Sigmoid colon (tissue), 7 donors: ENCODE data around the gene TOP3A. TPM values are rescaled to one million over a fixed set of nuclear protein-coding genes. Genes with fewer than 3 reads are reported as not detected.
A peak's percentile ranks its signal among the peaks of the same experiment; 100 is the strongest.

Source experiments
- DNase-seq: peaks from one replicate; pipeline ENCODE4 v3.0.0-alpha.2; 2019
- H3K27ac ChIP-seq, 4 donors: fragments of 200-600 bp; sonication (generic); one replicate each; pipeline ENCODE4 v1.5.1; 2016 to 2019; ENCODE audit warnings: mild to moderate bottlenecking in 1 of 4
- H3K27me3 ChIP-seq, 3 donors: fragments of 200-600 bp; sonication (generic); one replicate each; pipeline ENCODE4 v1.5.1; 2019; ENCODE audit warnings: mild to moderate bottlenecking in 1 of 3
- H3K36me3 ChIP-seq, 4 donors: fragments of 200-600 bp; sonication (generic); one replicate each; pipeline ENCODE4 v1.5.1; 2016 to 2019
- H3K4me1 ChIP-seq, 4 donors: fragments of 200-600 bp; sonication (generic); one replicate each; pipeline ENCODE4 v1.5.1; 2017 to 2019
- H3K4me3 ChIP-seq, 4 donors: fragments of 200-600 bp; sonication (generic); one replicate each; pipeline ENCODE4 v1.5.1; 2017 to 2019; ENCODE audit warnings: mild to moderate bottlenecking in 2 of 4, moderate library complexity in 1 of 4
- H3K9me3 ChIP-seq, 4 donors: fragments of 200-600 bp in 3 of 4; sonication (generic) in 3 of 4; one replicate each; pipeline versions ENCODE4 v1.5.1 to v1.6.1; 2013 to 2019
- EP300 ChIP-seq, 4 donors: sonication (generic); formaldehyde crosslinking; IDR thresholded peaks; one replicate each; pipeline ENCODE4 v1.6.1; 2017; ENCODE audit warnings: antibody characterized with exemption in 4 of 4
- POLR2A ChIP-seq, 2 donors: fragments of 450-650 bp; IDR thresholded peaks; one replicate each; pipeline ENCODE4 v1.6.1; 2016; ENCODE audit warnings: antibody characterized with exemption in 2 of 2, mild to moderate bottlenecking in 2 of 2, moderate library complexity in 2 of 2
- POLR2AphosphoS5 ChIP-seq, 4 donors: sonication (generic); formaldehyde crosslinking; IDR thresholded peaks; one replicate each; pipeline ENCODE4 v1.6.1; 2017; ENCODE audit warnings: antibody characterized with exemption in 4 of 4
- WGBS, 2 donors: extraction: QIAGEN DNeasy Blood & Tissue Kit; methylation state at CpG; one replicate each; pipeline ENCODE4 v1.1.7; 2013; 5-methylcytosine and 5-hydroxymethylcytosine counted together
- intact Hi-C: fragments of 100-400 bp; cut with DNase I; formaldehyde crosslinking; loops from one replicate; pipeline ENCODE4 v1.15.1; 2023
- polyA plus RNA-seq, 3 donors: library from polyadenylated mRNA; stranded (reverse); fragments of 200-250 nt; gene quantifications; one replicate each; pipeline ENCODE4 v1.2.3, GENCODE V29; 2013
- total RNA-seq, 4 donors: library from RNA; depleted of rRNA; stranded (reverse); fragments of >200 nt; gene quantifications; one replicate each; pipeline ENCODE4 v1.1.0, GENCODE V29; 2016
- TF ChIP-seq, protein P1 (sequence below), 4 experiments: fragments of 450-650 bp in 3 of 4; fragments of 200-600 bp in 1 of 4; IDR thresholded peaks; one replicate each; pipeline ENCODE4 v1.5.1; 2016 to 2019; ENCODE audit warnings: antibody characterized with exemption in 4 of 4, mild to moderate bottlenecking in 3 of 4, moderate library complexity in 2 of 4
- donor health status: healthy with polysubstance abuse.
- donor health status: Bipolar disorder and iron deficiency.
- donor health status: healthy.

TOP3A gene
- total and polyA plus RNA-seq, 7 donors, result 5.4 to 42.4 (median 22.1) TPM

DNA sequence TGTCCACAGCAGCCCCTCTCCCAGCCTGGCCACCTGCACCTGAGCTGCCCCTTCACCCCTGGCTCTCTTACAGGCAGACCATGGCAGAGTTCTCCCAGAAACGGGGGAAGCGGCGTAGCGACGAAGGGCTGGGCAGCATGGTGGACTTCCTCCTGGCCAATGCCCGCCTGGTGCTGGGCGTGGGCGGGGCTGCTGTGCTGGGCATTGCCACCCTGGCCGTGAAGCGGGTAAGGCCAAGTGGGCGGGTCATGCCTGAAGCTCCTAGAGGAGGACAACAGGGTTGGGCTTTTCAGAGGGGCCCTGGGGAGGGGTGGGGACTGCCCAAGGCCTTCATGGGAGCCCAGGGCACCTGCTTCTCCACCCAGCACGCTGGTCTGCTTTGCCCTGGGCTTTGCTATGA lies 52.2 kb downstream of the TOP3A start:
- H3K9me3 ChIP-seq, result no peaks in the 10 kb centered on the region
- 61 to 82% methylated on average over 12 of the region's 12 CpGs for WGBS, 2 donors
- TF ChIP-seq POLR2AphosphoS5 (IDR thresholded peaks at IDR 0.05), result no peak
- no peak for TF ChIP-seq EP300 (IDR thresholded peaks at IDR 0.05)
- no peak for TF ChIP-seq POLR2A (IDR thresholded peaks at IDR 0.05)
- TF ChIP-seq, protein P1, sequence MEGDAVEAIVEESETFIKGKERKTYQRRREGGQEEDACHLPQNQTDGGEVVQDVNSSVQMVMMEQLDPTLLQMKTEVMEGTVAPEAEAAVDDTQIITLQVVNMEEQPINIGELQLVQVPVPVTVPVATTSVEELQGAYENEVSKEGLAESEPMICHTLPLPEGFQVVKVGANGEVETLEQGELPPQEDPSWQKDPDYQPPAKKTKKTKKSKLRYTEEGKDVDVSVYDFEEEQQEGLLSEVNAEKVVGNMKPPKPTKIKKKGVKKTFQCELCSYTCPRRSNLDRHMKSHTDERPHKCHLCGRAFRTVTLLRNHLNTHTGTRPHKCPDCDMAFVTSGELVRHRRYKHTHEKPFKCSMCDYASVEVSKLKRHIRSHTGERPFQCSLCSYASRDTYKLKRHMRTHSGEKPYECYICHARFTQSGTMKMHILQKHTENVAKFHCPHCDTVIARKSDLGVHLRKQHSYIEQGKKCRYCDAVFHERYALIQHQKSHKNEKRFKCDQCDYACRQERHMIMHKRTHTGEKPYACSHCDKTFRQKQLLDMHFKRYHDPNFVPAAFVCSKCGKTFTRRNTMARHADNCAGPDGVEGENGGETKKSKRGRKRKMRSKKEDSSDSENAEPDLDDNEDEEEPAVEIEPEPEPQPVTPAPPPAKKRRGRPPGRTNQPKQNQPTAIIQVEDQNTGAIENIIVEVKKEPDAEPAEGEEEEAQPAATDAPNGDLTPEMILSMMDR (IDR thresholded peaks at IDR 0.05), result no peak
- no peak overlapping the region for H3K4me3 ChIP-seq
- intact Hi-C loops, result no loop called here
- peak overlapping the region in 1 of 4 donors; percentile 97 for H3K27ac ChIP-seq
- peaks cover 26 to 33% (median 28%) of the 10 kb centered on the region in 4 donors for H3K36me3 ChIP-seq
- peaks cover 0 to 36% (median 30%) of the 10 kb centered on the region in 4 donors for H3K4me1 ChIP-seq
- DNase-seq, result no peak
- no peaks in the 10 kb centered on the region for H3K27me3 ChIP-seq

GRCh38 chr17:18262111-18262510 lies 52.7 kb downstream of the TOP3A start:
- no peak overlapping the region for H3K4me3 ChIP-seq

GRCh38 chr17:18261659-18262058 lies 53.1 kb downstream of the TOP3A start:
- Histone ChIP-seq H3K27ac (peak overlapping the region; percentile 90 to 98 (median 95)), H3K27me3 (no peaks in the 10 kb centered on the region), H3K4me3 (peak overlapping the region in 3 of 4 donors; percentile 83 to 96 (median 92)), H3K9me3 (no peaks in the 10 kb centered on the region), H3K36me3 (peaks cover 26 to 34% (median 29%) of the 10 kb centered on the region in 4 donors), H3K4me1 (peaks cover 0 to 46% (median 39%) of the 10 kb centered on the region in 4 donors)
- no peak for DNase-seq
- no peak for TF ChIP-seq EP300 (IDR thresholded peaks at IDR 0.05)
- TF ChIP-seq, protein P1 (IDR thresholded peaks at IDR 0.05), result no peak
- no peak for TF ChIP-seq POLR2A (IDR thresholded peaks at IDR 0.05)
- TF ChIP-seq POLR2AphosphoS5 (IDR thresholded peaks at IDR 0.05), result no peak
- 86 to 88% methylated on average over 3 of the region's 3 CpGs for WGBS, 2 donors
- intact Hi-C loops, result loop anchor here (2.0 kb wide), 2 partner anchors 37 to 53 kb away; partner anchors contain the start of genes LLGL1, SMCR8 and TOP3A

More at GRCh38 chr17:18262111-18262510, 52.7 kb downstream of the TOP3A start:
- no peaks in the 10 kb centered on the region for H3K9me3 ChIP-seq
- peaks cover 26 to 33% (median 28%) of the 10 kb centered on the region in 4 donors for H3K36me3 ChIP-seq
- intact Hi-C loops, result no loop called here
- no peaks in the 10 kb centered on the region for H3K27me3 ChIP-seq
- peak overlapping the region; percentile 90 to 98 (median 95) for H3K27ac ChIP-seq
- TF ChIP-seq EP300 (IDR thresholded peaks at IDR 0.05) (no peak), POLR2A (IDR thresholded peaks at IDR 0.05) (no peak), POLR2AphosphoS5 (IDR thresholded peaks at IDR 0.05) (no peak)
- TF ChIP-seq, protein P1 (IDR thresholded peaks at IDR 0.05), result no peak
- H3K4me1 ChIP-seq, result peaks cover 0 to 41% (median 35%) of the 10 kb centered on the region in 4 donors
- WGBS, 2 donors, result 80 to 89% methylated on average over 2 of the region's 2 CpGs
- no peak for DNase-seq

- 1 to 6% methylated on average over 16 of the region's 16 CpGs for WGBS, 2 donors
- Histone ChIP-seq H3K36me3 (peaks cover 26 to 39% (median 31%) of the 10 kb centered on the region in 4 donors), H3K4me1 (peaks cover 0 to 51% (median 43%) of the 10 kb centered on the region in 4 donors), H3K27ac (peak overlapping the region; percentile 90 to 98 (median 95)), H3K27me3 (no peaks in the 10 kb centered on the region), H3K9me3 (no peaks in the 10 kb centered on the region), H3K4me3 (peak overlapping the region; percentile 83 to 96 (median 88))
- TF ChIP-seq POLR2A (IDR thresholded peaks at IDR 0.05), result no peak
- TF ChIP-seq EP300 (IDR thresholded peaks at IDR 0.05), result no peak
- TF ChIP-seq, protein P1 (IDR thresholded peaks at IDR 0.05), result no peak
- no peak for TF ChIP-seq POLR2AphosphoS5 (IDR thresholded peaks at IDR 0.05)
- peak; percentile 87 for DNase-seq
- intact Hi-C loops, result loop anchor here (2.0 kb wide), 2 partner anchors 36 to 54 kb away; partner anchors contain the start of genes LLGL1, SMCR8 and TOP3A
These were observed 53.7 kb downstream of the TOP3A start for GRCh38 chr17:18261146-18261515.
